ENCODE measurements around the gene RNF181. TPM values are rescaled to one million over a fixed set of nuclear protein-coding genes. Genes with fewer than 3 reads are reported as not detected.

Gene RNF181
- total and polyA plus RNA-seq, 2 of the 13 experiments (the other 11 are each of a cell fraction or from before 2014, with no cell fraction given): 224 to 578 TPM

DNA sequence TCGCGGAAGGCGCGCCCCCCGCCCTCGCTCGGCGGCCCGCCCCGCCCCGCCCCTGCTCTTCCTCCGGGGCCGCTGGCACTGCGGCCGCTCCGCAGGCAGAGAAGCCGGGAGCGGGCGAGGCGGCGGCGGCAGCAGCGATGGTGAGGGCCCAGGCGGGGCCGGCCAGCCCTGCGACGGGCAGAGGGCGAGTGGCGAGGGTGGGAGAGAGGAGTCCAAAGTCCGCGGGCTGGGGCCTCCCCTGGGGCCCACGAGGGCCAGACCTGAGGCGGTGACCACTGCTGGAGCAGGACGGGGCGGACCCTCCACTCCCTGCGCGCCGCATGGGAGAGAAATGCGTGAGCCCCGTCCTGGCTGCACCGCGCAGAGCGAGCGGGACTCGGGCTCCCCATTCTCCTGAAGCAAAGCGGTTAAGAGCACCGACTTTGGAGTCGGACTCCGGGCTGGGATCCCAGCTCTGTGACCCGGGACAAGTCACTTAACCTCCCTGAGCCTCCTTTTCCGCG lies 11.1 kb upstream of the RNF181 start, which contains the start of gene VAMP5 (continued):
- TF ChIP-seq, protein P1, sequence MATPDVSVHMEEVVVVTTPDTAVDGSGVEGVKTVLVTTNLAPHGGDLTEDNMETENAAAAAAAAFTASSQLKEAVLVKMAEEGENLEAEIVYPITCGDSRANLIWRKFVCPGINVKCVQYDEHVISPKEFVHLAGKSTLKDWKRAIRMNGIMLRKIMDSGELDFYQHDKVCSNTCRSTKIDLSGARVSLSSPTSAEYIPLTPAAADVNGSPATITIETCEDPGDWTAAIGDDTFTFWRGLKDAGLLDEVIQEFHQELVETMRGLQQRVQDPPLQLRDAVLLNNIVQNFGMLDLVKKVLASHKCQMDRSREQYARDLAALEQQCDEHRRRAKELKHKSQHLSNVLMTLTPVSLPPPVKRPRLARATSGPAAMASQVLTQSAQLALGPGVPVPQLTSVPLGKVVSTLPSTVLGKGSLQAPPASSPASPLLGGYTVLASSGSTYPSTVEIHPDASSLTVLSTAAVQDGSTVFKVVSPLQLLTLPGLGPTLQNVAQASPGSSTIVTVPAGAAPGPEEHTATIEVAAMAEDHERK (CRISPR knock-in tag; IDR thresholded peaks at IDR 0.05; ENCODE audit: low read depth): no peak
- TF ChIP-seq, protein P2, sequence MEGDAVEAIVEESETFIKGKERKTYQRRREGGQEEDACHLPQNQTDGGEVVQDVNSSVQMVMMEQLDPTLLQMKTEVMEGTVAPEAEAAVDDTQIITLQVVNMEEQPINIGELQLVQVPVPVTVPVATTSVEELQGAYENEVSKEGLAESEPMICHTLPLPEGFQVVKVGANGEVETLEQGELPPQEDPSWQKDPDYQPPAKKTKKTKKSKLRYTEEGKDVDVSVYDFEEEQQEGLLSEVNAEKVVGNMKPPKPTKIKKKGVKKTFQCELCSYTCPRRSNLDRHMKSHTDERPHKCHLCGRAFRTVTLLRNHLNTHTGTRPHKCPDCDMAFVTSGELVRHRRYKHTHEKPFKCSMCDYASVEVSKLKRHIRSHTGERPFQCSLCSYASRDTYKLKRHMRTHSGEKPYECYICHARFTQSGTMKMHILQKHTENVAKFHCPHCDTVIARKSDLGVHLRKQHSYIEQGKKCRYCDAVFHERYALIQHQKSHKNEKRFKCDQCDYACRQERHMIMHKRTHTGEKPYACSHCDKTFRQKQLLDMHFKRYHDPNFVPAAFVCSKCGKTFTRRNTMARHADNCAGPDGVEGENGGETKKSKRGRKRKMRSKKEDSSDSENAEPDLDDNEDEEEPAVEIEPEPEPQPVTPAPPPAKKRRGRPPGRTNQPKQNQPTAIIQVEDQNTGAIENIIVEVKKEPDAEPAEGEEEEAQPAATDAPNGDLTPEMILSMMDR (CRISPR knock-in tag; IDR thresholded peaks at IDR 0.05): peak; percentile 25
- TF ChIP-seq, protein P3, sequence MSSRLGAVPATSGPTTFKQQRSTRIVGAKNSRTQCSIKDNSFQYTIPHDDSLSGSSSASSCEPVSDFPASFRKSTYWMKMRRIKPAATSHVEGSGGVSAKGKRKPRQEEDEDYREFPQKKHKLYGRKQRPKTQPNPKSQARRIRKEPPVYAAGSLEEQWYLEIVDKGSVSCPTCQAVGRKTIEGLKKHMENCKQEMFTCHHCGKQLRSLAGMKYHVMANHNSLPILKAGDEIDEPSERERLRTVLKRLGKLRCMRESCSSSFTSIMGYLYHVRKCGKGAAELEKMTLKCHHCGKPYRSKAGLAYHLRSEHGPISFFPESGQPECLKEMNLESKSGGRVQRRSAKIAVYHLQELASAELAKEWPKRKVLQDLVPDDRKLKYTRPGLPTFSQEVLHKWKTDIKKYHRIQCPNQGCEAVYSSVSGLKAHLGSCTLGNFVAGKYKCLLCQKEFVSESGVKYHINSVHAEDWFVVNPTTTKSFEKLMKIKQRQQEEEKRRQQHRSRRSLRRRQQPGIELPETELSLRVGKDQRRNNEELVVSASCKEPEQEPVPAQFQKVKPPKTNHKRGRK (CRISPR knock-in tag; IDR thresholded peaks at IDR 0.05): 0 out of 2 replicates have a peak, but pooled peaks have one; percentile 38
- peak; percentile 68; the same call in 1 of the 2 replicates for TF ChIP-seq GATAD1 (CRISPR knock-in tag; IDR thresholded peaks at IDR 0.05)
- peak; percentile 90; the same call in 1 of the 2 replicates for TF ChIP-seq KLF12 (CRISPR knock-in tag; IDR thresholded peaks at IDR 0.05; ENCODE audit: borderline replicate concordance)
- TF ChIP-seq HNRNPK (IDR thresholded peaks at IDR 0.05; ENCODE audit: low read depth, low read length, poor library complexity, severe bottlenecking): peak; percentile 90
- TF ChIP-seq ASH2L (IDR thresholded peaks at IDR 0.05; ENCODE audit: insufficient read length, low read depth, low read length): peak; percentile 97
- peak; percentile 72; the same call in 1 of the 2 replicates for TF ChIP-seq KMT2A (CRISPR knock-in tag; IDR thresholded peaks at IDR 0.05)
- TF ChIP-seq, protein P4, sequence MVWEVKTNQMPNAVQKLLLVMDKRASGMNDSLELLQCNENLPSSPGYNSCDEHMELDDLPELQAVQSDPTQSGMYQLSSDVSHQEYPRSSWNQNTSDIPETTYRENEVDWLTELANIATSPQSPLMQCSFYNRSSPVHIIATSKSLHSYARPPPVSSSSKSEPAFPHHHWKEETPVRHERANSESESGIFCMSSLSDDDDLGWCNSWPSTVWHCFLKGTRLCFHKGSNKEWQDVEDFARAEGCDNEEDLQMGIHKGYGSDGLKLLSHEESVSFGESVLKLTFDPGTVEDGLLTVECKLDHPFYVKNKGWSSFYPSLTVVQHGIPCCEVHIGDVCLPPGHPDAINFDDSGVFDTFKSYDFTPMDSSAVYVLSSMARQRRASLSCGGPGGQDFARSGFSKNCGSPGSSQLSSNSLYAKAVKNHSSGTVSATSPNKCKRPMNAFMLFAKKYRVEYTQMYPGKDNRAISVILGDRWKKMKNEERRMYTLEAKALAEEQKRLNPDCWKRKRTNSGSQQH (CRISPR knock-in tag; IDR thresholded peaks at IDR 0.05; ENCODE audit: low read depth): no peak
- TF ChIP-seq FOXJ3 (CRISPR knock-in tag; IDR thresholded peaks at IDR 0.05; ENCODE audit: borderline replicate concordance): no peak; the same call in 1 of the 2 replicates
- TF ChIP-seq, protein P5, sequence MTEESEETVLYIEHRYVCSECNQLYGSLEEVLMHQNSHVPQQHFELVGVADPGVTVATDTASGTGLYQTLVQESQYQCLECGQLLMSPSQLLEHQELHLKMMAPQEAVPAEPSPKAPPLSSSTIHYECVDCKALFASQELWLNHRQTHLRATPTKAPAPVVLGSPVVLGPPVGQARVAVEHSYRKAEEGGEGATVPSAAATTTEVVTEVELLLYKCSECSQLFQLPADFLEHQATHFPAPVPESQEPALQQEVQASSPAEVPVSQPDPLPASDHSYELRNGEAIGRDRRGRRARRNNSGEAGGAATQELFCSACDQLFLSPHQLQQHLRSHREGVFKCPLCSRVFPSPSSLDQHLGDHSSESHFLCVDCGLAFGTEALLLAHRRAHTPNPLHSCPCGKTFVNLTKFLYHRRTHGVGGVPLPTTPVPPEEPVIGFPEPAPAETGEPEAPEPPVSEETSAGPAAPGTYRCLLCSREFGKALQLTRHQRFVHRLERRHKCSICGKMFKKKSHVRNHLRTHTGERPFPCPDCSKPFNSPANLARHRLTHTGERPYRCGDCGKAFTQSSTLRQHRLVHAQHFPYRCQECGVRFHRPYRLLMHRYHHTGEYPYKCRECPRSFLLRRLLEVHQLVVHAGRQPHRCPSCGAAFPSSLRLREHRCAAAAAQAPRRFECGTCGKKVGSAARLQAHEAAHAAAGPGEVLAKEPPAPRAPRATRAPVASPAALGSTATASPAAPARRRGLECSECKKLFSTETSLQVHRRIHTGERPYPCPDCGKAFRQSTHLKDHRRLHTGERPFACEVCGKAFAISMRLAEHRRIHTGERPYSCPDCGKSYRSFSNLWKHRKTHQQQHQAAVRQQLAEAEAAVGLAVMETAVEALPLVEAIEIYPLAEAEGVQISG (CRISPR knock-in tag; IDR thresholded peaks at IDR 0.05): peak; percentile 73; the same call in 1 of the 2 replicates
- TF ChIP-seq NFKB2 (CRISPR knock-in tag; IDR thresholded peaks at IDR 0.05; ENCODE audit: borderline replicate concordance): peak; percentile 92
- no peak; the same call in 1 of the 2 replicates for TF ChIP-seq ZSCAN29 (CRISPR knock-in tag; conservative IDR thresholded peaks at IDR 0.05)
- TF ChIP-seq ZIK1 (CRISPR knock-in tag; IDR thresholded peaks at IDR 0.05; ENCODE audit: borderline replicate concordance, low read depth): no peak; the same call in 1 of the 2 replicates
- TF ChIP-seq, protein P6, sequence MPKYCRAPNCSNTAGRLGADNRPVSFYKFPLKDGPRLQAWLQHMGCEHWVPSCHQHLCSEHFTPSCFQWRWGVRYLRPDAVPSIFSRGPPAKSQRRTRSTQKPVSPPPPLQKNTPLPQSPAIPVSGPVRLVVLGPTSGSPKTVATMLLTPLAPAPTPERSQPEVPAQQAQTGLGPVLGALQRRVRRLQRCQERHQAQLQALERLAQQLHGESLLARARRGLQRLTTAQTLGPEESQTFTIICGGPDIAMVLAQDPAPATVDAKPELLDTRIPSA (CRISPR knock-in tag; IDR thresholded peaks at IDR 0.05; ENCODE audit: borderline replicate concordance): no peak
- TF ChIP-seq SP5 (CRISPR knock-in tag; IDR thresholded peaks at IDR 0.05; ENCODE audit: borderline replicate concordance, low read depth): peak; percentile 87
- no peak for TF ChIP-seq ZNF550 (CRISPR knock-in tag; IDR thresholded peaks at IDR 0.05; ENCODE audit: borderline replicate concordance)
- no peak for TF ChIP-seq NCOA5 (CRISPR knock-in tag; IDR thresholded peaks at IDR 0.05)
- TF ChIP-seq ATAD3A (CRISPR knock-in tag; IDR thresholded peaks at IDR 0.05): 0 out of 2 replicates have a peak, but pooled peaks have one; percentile 45
